Caki2 (cell line): ENCODE results near the gene VCAM1. TPM values are rescaled to one million over a fixed set of nuclear protein-coding genes. Genes with fewer than 3 reads are reported as not detected.

Source experiments
- DNase-seq: peaks from one replicate; pipeline ENCODE4 v3.0.0-alpha.2; 2015; ENCODE audit warnings: low read depth
- in situ Hi-C: cut with HindIII; loops from 2 replicates; pipeline ENCODE4 v1.10.0; 2016; ENCODE audit warnings: low sequenced_read_pairs, low pct_unique_long_range_greater_than_20kb, mixed read lengths
- total RNA-seq: library from RNA; depleted of rRNA; stranded (reverse); fragments of >200 nt; shearing (Covaris generic); gene quantifications from 2 replicates; pipeline ENCODE4 v1.2.3, GENCODE V29; 2014; ENCODE audit warnings: low replicate concordance

The VCAM1 gene
- total RNA-seq, 1 experiment from 2014 or later: 0.10 TPM

GRCh38 chr1:100720751-100721150, 1.2 kb downstream of the VCAM1 start:
- in situ Hi-C loops: no loop called here

GRCh38 chr1:100721526-100722207, 2.1 kb downstream of the VCAM1 start:
- no peak for DNase-seq

More at GRCh38 chr1:100720751-100721150, 1.2 kb downstream of the VCAM1 start:
- DNase-seq: no peak

GRCh38 chr1:100722221-100722620, 2.7 kb downstream of the VCAM1 start:
- no peak for DNase-seq
- in situ Hi-C loops: no loop called here

More at GRCh38 chr1:100721526-100722207, 2.1 kb downstream of the VCAM1 start:
- in situ Hi-C loops: no loop called here

- in situ Hi-C loops: no loop called here
- no peak for DNase-seq
Observed at GRCh38 chr1:100724281-100724680, 4.7 kb downstream of the VCAM1 start.

GRCh38 chr1:100730130-100730529, 10.6 kb downstream of the VCAM1 start:
- in situ Hi-C loops: no loop called here
- DNase-seq: no peak

- no peak for DNase-seq
- in situ Hi-C loops: no loop called here
Observed at GRCh38 chr1:100731309-100731708, 11.8 kb downstream of the VCAM1 start.

GRCh38 chr1:100731758-100732157, 12.2 kb downstream of the VCAM1 start:
- in situ Hi-C loops: no loop called here
- no peak for DNase-seq

GRCh38 chr1:100734676-100735075, 15.1 kb downstream of the VCAM1 start:
- peak; percentile 39 for DNase-seq
- in situ Hi-C loops: no loop called here

GRCh38 chr1:100735244-100735643, 15.7 kb downstream of the VCAM1 start:
- in situ Hi-C loops: no loop called here
- DNase-seq: no peak

- in situ Hi-C loops: no loop called here
- DNase-seq: peak; percentile 16
Observed at GRCh38 chr1:100736324-100736723, 16.8 kb downstream of the VCAM1 start.

- in situ Hi-C loops: no loop called here
Observed at GRCh38 chr1:100736746-100737145, 17.2 kb downstream of the VCAM1 start.

GRCh38 chr1:100746542-100746932, 27.0 kb downstream of the VCAM1 start:
- in situ Hi-C loops: no loop called here
- no peak for DNase-seq

More at GRCh38 chr1:100736746-100737145, 17.2 kb downstream of the VCAM1 start:
- DNase-seq: peak; percentile 10

GRCh38 chr1:100747771-100748170, 28.2 kb downstream of the VCAM1 start:
- in situ Hi-C loops: no loop called here
- DNase-seq: no peak

- in situ Hi-C loops: no loop called here
- DNase-seq: no peak
Observed at GRCh38 chr1:100750005-100750885, 30.7 kb downstream of the VCAM1 start.

- in situ Hi-C loops: no loop called here
- DNase-seq: no peak
Observed at GRCh38 chr1:100752791-100753190, 33.2 kb downstream of the VCAM1 start.

- DNase-seq: no peak
- in situ Hi-C loops: no loop called here
Observed at GRCh38 chr1:100757946-100758345, 38.4 kb downstream of the VCAM1 start.

GRCh38 chr1:100759188-100759587, 39.6 kb downstream of the VCAM1 start:
- in situ Hi-C loops: no loop called here
- no peak for DNase-seq

GRCh38 chr1:100760511-100760910, 41.0 kb downstream of the VCAM1 start:
- in situ Hi-C loops: no loop called here
- DNase-seq: no peak

- DNase-seq: no peak
- in situ Hi-C loops: no loop called here
Observed at GRCh38 chr1:100762461-100762860, 42.9 kb downstream of the VCAM1 start.
